ENCODE results near the gene SLC6A17. TPM values are rescaled to one million over a fixed set of nuclear protein-coding genes. Genes with fewer than 3 reads are reported as not detected.

SLC6A17 gene
- total RNA-seq, 2 donors from 2014 or later: 0.07 TPM; not detected in 1

GRCh38 chr1:110221119-110221518 lies 70.8 kb downstream of the SLC6A17 start:
- WGBS, 2 experiments (ENCODE audit: insufficient coverage in 1 of 2, insufficient read length in 1 of 2): 93 to 98% methylated on average over 4 of the region's 4 CpGs
- Histone ChIP-seq H3K9ac (ENCODE audit: extremely low read depth, low read length, poor library complexity, severe bottlenecking) (no peak overlapping the region), H3K27ac (ENCODE audit: low read depth, low read length) (no peak overlapping the region), H3K4me3 (ENCODE audit: low read length) (no peak overlapping the region), H3K4me1 (ENCODE audit: control insufficient read depth, insufficient read depth, low read length) (peaks cover 8% of the 10 kb centered on the region), H3K27me3 (ENCODE audit: control insufficient read depth, insufficient read depth, low read length, poor library complexity, severe bottlenecking) (no peaks in the 10 kb centered on the region), H3K36me3 (ENCODE audit: control insufficient read depth, insufficient read depth, low read length) (no peaks in the 10 kb centered on the region), H3K9me3 (ENCODE audit: control insufficient read depth, low read length) (no peaks in the 10 kb centered on the region)
- no peaks in the 10 kb centered on the region for H3K9me3 Mint-ChIP-seq
- H3K36me3 Mint-ChIP-seq (ENCODE audit: low read depth): peaks cover 6% of the 10 kb centered on the region
- no peak for DNase-seq
- TF ChIP-seq CTCF (conservative IDR thresholded peaks at IDR 0.05): no peak
- H3K4me1 Mint-ChIP-seq: peaks cover 21% of the 10 kb centered on the region
- no peak overlapping the region for H3K27ac Mint-ChIP-seq
- H3K27me3 Mint-ChIP-seq (ENCODE audit: insufficient read depth): no peaks in the 10 kb centered on the region
- H3K4me3 Mint-ChIP-seq: no peak overlapping the region

GRCh38 chr1:110223127-110223526 lies 72.8 kb downstream of the SLC6A17 start:
- H3K9ac ChIP-seq (ENCODE audit: extremely low read depth, low read length, poor library complexity, severe bottlenecking): no peak overlapping the region
- no peaks in the 10 kb centered on the region for H3K4me1 ChIP-seq (ENCODE audit: control insufficient read depth, insufficient read depth, low read length)
- Mint-ChIP-seq H3K9me3 (no peaks in the 10 kb centered on the region), H3K36me3 (ENCODE audit: low read depth) (peaks cover 6% of the 10 kb centered on the region), H3K27ac (no peak overlapping the region), H3K27me3 (ENCODE audit: insufficient read depth) (no peaks in the 10 kb centered on the region), H3K4me1 (peaks cover 6% of the 10 kb centered on the region), H3K4me3 (no peak overlapping the region)
- no peak overlapping the region for H3K4me3 ChIP-seq (ENCODE audit: low read length)
- no peak overlapping the region for H3K27ac ChIP-seq (ENCODE audit: low read depth, low read length)
- H3K9me3 ChIP-seq (ENCODE audit: control insufficient read depth, low read length): no peaks in the 10 kb centered on the region
- no peak for TF ChIP-seq CTCF (conservative IDR thresholded peaks at IDR 0.05)
- H3K27me3 ChIP-seq (ENCODE audit: control insufficient read depth, insufficient read depth, low read length, poor library complexity, severe bottlenecking): no peaks in the 10 kb centered on the region
- no peaks in the 10 kb centered on the region for H3K36me3 ChIP-seq (ENCODE audit: control insufficient read depth, insufficient read depth, low read length)
- no peak for DNase-seq
- WGBS, 2 experiments (ENCODE audit: insufficient coverage in 1 of 2, insufficient read length in 1 of 2): 95 to 96% methylated on average over 27 of the region's 27 CpGs

GRCh38 chr1:110223581-110223980 lies 73.3 kb downstream of the SLC6A17 start:
- Histone ChIP-seq H3K4me1 (ENCODE audit: control insufficient read depth, insufficient read depth, low read length) (no peaks in the 10 kb centered on the region), H3K9ac (ENCODE audit: extremely low read depth, low read length, poor library complexity, severe bottlenecking) (no peak overlapping the region), H3K4me3 (ENCODE audit: low read length) (no peak overlapping the region), H3K36me3 (ENCODE audit: control insufficient read depth, insufficient read depth, low read length) (no peaks in the 10 kb centered on the region), H3K9me3 (ENCODE audit: control insufficient read depth, low read length) (no peaks in the 10 kb centered on the region), H3K27me3 (ENCODE audit: control insufficient read depth, insufficient read depth, low read length, poor library complexity, severe bottlenecking) (no peaks in the 10 kb centered on the region), H3K27ac (ENCODE audit: low read depth, low read length) (no peak overlapping the region)
- peaks cover 2% of the 10 kb centered on the region for H3K4me1 Mint-ChIP-seq
- no peak for TF ChIP-seq CTCF (conservative IDR thresholded peaks at IDR 0.05)
- no peaks in the 10 kb centered on the region for H3K9me3 Mint-ChIP-seq
- H3K27me3 Mint-ChIP-seq (ENCODE audit: insufficient read depth): no peaks in the 10 kb centered on the region
- H3K36me3 Mint-ChIP-seq (ENCODE audit: low read depth): peaks cover 6% of the 10 kb centered on the region
- WGBS, 2 experiments (ENCODE audit: insufficient coverage in 1 of 2, insufficient read length in 1 of 2): 95 to 98% methylated on average over 13 to 17 of the region's 17 CpGs
- no peak overlapping the region for H3K27ac Mint-ChIP-seq
- DNase-seq: no peak
- H3K4me3 Mint-ChIP-seq: no peak overlapping the region

Data from endodermal cell (in vitro differentiated cells).